Progenitor cell of endocrine pancreas (in vitro differentiated cells): ENCODE measurements around the gene PRR14L. TPM values are rescaled to one million over a fixed set of nuclear protein-coding genes. Genes with fewer than 3 reads are reported as not detected.

Experiments used
- DNase-seq: peaks from one replicate; pipeline ENCODE4 v3.0.0; 2021; ENCODE audit warnings: low spot score; ENCODE audit not compliant: unreplicated experiment
- H3K27ac Mint-ChIP-seq: 2 replicates; pipeline ENCODE4 v1.8.0; 2021; ENCODE audit warnings: mild to moderate bottlenecking, moderate library complexity, mixed read lengths
- H3K27me3 Mint-ChIP-seq: 2 replicates; pipeline ENCODE4 v1.8.0; 2021; ENCODE audit warnings: mixed read lengths
- H3K36me3 Mint-ChIP-seq: 2 replicates; pipeline ENCODE4 v1.8.0; 2022; ENCODE audit warnings: mixed read lengths; ENCODE audit not compliant: insufficient read depth
- H3K4me1 Mint-ChIP-seq: 2 replicates; pipeline ENCODE4 v1.8.0; 2021; ENCODE audit warnings: low read depth, mixed read lengths
- H3K4me3 Mint-ChIP-seq: 2 replicates; pipeline ENCODE4 v1.8.0; 2021; ENCODE audit warnings: low read depth, mild to moderate bottlenecking, moderate library complexity, mixed read lengths
- H3K9me3 Mint-ChIP-seq: 2 replicates; pipeline ENCODE4 v1.8.0; 2021; ENCODE audit warnings: low read depth, mixed read lengths
- CTCF ChIP-seq: fragments of 200-600 bp; sonication (generic); IDR thresholded peaks from one replicate; pipeline ENCODE4 v1.5.0; 2021; ENCODE audit warnings: antibody characterized with exemption, mild to moderate bottlenecking; ENCODE audit not compliant: unreplicated experiment
- total RNA-seq: library from RNA; stranded (reverse); gene quantifications from 2 replicates; pipeline ENCODE4 v1.2.1, GENCODE V29; 2021

PRR14L gene
- total RNA-seq, 1 donor from 2014 or later, result 87.2 TPM

DNA sequence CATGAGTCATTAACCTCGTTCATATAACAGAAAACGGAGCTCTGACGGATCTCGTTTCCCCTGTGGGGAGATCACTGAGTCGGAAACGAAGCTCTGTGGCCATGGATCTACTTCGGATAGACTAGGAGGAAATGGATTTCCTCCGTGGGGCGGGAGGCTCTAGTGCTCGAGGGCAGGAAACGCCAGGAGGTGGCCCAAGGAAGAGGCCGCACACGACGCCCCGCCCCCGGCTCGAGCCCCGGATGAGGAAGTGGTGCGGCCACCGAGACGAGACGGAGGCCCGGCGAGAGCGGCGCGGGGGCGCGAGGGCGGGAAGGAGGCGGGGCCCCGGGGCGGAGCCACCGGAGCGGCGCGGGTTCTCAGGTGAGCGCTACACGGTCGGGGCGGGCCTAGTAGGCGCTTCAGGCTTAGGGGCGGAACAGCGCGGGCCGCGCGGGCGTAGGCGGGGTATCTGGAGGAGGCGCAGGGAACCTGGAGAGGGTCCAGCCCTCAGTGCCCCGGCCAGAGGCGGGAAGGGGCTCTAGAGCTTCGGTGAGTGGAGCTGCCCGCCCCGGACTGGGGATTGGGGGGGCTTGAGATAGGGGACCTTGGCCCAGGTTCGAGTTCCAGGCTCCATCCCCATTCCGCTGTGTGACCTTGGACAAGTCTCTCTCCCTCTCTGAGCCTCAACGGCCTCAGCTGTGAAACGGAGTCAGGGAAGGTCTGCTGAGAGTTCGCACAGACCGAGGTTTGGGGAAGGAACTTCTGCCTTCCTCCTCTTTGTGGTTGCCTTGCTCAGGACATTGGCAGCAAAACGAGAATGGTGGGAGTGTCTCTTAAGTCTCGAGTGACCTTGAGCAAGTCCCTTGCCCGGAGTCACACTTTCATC is 3.9 kb upstream of the PRR14L start, which contains the start of gene DEPDC5:
DEPDC5 (plus strand) TSS at position 386 of the 868 bp plus-strand sequence. CDS start 903 bp downstream, outside the sequence.
- Mint-ChIP-seq H3K4me3 (peak within 1 kb of the TSS; percentile 82), H3K4me1 (peaks cover 36% of the 10 kb centered on the region), H3K27ac (peak within 1 kb of the TSS; percentile 99), H3K36me3 (no peaks in the 10 kb centered on the region), H3K27me3 (no peaks in the 10 kb centered on the region), H3K9me3 (no peaks in the 10 kb centered on the region)
- no peak for TF ChIP-seq CTCF
- peak; percentile 96 for DNase-seq

- peak overlapping the region; percentile 99 for H3K27ac Mint-ChIP-seq
- H3K4me3 Mint-ChIP-seq, result peak overlapping the region; percentile 82
- H3K36me3 Mint-ChIP-seq, result no peaks in the 10 kb centered on the region
- no peaks in the 10 kb centered on the region for H3K27me3 Mint-ChIP-seq
- H3K4me1 Mint-ChIP-seq, result peaks cover 42% of the 10 kb centered on the region
- DNase-seq, result peak; percentile 61
- H3K9me3 Mint-ChIP-seq, result no peaks in the 10 kb centered on the region
- TF ChIP-seq CTCF, result no peak
These were observed 3.2 kb upstream of the PRR14L start for GRCh38 chr22:31753005-31753633.

DNA sequence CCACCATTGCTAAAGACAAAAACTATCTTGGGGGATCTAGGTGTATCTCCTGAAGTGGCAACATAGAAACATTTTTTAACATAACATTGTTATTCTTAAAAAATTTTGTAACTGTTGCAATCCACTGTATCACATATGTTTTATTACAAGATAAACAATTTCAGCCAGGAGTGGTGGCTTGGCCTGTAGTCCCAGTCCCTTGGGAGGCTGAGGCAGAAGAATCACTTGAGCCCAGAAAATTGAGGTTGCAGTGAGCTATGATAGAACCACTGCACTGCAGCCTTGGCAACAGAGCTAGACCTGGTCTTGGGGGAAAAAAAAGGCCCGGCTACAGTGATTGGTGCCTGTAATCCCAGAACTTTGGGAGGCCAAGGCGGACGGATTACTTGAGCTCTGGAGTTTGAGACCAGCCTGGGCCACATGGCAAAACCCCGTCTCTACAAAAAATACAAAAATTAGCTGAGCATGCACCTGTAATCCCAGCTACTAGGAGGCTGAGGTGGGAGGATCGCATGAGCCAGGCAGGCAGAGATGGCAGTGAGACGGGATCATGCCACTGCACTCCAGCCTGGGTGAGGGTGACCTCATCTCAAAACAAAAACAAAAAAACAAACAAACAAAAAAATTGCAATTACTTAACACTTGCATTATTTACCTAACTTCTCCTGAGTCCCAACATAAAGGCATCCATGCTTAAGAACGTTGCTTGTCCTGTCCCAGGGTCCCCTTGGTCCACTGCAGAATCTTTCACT is 2.3 kb upstream of the PRR14L start:
- H3K36me3 Mint-ChIP-seq, result peaks cover 5% of the 10 kb centered on the region
- H3K4me3 Mint-ChIP-seq, result peak overlapping the region; percentile 82
- H3K4me1 Mint-ChIP-seq, result peaks cover 50% of the 10 kb centered on the region
- H3K9me3 Mint-ChIP-seq, result no peaks in the 10 kb centered on the region
- peak overlapping the region; percentile 99 for H3K27ac Mint-ChIP-seq
- no peaks in the 10 kb centered on the region for H3K27me3 Mint-ChIP-seq
- no peak for TF ChIP-seq CTCF
- DNase-seq, result no peak

- peaks cover 50% of the 10 kb centered on the region for H3K4me1 Mint-ChIP-seq
- TF ChIP-seq CTCF, result no peak
- no peaks in the 10 kb centered on the region for H3K9me3 Mint-ChIP-seq
- H3K27ac Mint-ChIP-seq, result peak overlapping the region; percentile 96
- H3K4me3 Mint-ChIP-seq, result peak overlapping the region; percentile 92
- no peaks in the 10 kb centered on the region for H3K27me3 Mint-ChIP-seq
- peaks cover 8% of the 10 kb centered on the region for H3K36me3 Mint-ChIP-seq
- no peak for DNase-seq
These were observed 693 bp upstream of the PRR14L start for GRCh38 chr22:31750365-31751284.
